ENCODE measurements around the gene KCNN1.
A peak's percentile ranks its signal among the peaks of the same experiment; 100 is the strongest.

KCNN1 gene

DNA sequence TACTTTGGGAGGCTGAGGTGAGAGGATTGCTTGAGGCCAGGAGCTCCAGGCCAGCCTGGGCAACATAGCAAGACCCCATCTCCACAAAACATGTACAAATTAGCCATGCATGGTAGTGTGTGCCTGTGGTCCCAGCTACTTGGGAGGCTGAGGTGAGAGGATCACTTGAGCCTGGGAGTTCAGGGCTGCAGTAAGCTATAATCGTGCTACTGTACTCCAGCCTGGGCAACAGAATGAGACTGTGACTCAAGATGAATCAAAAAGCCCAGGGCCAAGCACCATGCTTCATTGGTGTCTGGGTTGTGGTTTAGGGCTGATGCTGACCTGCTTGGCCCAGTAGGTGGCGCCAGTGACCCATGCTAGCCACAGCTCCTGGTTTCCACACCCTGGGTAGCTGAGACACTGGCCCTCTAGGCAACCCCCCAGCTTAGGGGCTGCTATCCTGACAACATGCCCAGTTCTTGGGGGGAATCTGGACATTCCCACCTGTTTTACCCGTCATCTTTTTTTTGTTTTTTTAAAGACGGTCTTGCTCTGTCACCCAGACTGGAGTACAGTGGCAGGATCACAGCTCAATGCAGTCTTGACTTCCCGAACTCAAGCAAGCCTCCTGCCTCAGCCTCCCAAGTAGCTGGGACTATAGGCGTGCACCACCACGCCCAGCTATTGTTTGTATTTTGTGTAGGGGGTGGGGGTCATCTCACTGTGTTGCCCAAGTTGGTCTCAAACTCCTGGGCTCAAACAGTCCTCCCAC is 28.6 kb upstream of the KCNN1 start:
- Histone ChIP-seq H3K36me3 (peaks cover 14% of the 10 kb centered on the region), H3K4me3 (ENCODE audit: low read depth, low read length) (no peak overlapping the region), H3K27me3 (no peaks in the 10 kb centered on the region), H3K9me3 (no peaks in the 10 kb centered on the region), H3K4me1 (0 out of 2 replicates have a peak, but pooled peaks cover 3% of the 10 kb centered on the region)
- peak; percentile 84 for DNase-seq
- TF ChIP-seq, protein P1, sequence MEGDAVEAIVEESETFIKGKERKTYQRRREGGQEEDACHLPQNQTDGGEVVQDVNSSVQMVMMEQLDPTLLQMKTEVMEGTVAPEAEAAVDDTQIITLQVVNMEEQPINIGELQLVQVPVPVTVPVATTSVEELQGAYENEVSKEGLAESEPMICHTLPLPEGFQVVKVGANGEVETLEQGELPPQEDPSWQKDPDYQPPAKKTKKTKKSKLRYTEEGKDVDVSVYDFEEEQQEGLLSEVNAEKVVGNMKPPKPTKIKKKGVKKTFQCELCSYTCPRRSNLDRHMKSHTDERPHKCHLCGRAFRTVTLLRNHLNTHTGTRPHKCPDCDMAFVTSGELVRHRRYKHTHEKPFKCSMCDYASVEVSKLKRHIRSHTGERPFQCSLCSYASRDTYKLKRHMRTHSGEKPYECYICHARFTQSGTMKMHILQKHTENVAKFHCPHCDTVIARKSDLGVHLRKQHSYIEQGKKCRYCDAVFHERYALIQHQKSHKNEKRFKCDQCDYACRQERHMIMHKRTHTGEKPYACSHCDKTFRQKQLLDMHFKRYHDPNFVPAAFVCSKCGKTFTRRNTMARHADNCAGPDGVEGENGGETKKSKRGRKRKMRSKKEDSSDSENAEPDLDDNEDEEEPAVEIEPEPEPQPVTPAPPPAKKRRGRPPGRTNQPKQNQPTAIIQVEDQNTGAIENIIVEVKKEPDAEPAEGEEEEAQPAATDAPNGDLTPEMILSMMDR (IDR thresholded peaks at IDR 0.05; ENCODE audit: low read depth, low read length), result peak; percentile 96

- H3K9me3 ChIP-seq, result no peaks in the 10 kb centered on the region
- no peak for DNase-seq
- TF ChIP-seq, protein P1 (IDR thresholded peaks at IDR 0.05; ENCODE audit: low read depth, low read length), result no peak
- H3K4me3 ChIP-seq (ENCODE audit: low read depth, low read length), result no peak overlapping the region
- H3K4me1 ChIP-seq, result peaks cover 3% of the 10 kb centered on the region; the same call in 1 of the 2 replicates
- H3K27me3 ChIP-seq, result no peaks in the 10 kb centered on the region
- H3K36me3 ChIP-seq, result peaks cover 23% of the 10 kb centered on the region
Measured at GRCh38 chr19:17942181-17942580, 24.7 kb upstream of the KCNN1 start.

DNA sequence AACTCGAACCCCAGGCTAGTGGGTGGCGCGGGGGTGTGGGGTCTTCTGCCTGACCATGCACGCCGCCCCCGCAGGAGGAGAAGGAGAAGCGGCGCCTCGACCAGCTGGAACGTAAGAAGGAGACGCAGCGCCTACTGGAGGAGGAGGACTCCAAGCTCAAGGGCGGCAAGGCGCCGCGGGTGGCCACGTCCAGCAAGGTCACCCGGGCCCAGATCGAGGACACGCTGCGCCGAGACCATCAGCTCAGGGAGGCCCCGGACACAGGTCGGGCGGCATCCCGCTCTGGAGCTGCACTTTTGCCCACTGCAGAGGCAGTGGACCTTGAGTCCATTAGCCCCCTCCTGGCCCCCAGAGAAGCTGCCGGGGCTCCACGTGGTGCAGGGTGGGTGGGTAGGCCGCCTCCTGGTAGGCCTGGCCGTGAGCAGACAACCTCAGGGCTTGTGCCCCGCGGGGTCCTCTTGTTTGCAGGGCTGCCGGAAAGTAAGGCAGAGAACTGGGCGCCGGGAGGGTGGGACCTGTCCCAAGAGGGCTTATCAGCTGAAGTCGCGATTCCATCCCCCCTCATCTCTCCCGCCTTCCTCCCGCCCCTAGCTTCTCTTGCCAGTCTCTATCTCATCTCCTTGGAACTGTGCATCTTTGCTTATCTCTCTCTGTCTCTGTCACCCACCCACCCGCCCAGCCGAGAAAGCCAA is 24.2 kb upstream of the KCNN1 start:
- H3K9me3 ChIP-seq, result no peaks in the 10 kb centered on the region
- TF ChIP-seq, protein P1 (IDR thresholded peaks at IDR 0.05; ENCODE audit: low read depth, low read length), result no peak

DNA sequence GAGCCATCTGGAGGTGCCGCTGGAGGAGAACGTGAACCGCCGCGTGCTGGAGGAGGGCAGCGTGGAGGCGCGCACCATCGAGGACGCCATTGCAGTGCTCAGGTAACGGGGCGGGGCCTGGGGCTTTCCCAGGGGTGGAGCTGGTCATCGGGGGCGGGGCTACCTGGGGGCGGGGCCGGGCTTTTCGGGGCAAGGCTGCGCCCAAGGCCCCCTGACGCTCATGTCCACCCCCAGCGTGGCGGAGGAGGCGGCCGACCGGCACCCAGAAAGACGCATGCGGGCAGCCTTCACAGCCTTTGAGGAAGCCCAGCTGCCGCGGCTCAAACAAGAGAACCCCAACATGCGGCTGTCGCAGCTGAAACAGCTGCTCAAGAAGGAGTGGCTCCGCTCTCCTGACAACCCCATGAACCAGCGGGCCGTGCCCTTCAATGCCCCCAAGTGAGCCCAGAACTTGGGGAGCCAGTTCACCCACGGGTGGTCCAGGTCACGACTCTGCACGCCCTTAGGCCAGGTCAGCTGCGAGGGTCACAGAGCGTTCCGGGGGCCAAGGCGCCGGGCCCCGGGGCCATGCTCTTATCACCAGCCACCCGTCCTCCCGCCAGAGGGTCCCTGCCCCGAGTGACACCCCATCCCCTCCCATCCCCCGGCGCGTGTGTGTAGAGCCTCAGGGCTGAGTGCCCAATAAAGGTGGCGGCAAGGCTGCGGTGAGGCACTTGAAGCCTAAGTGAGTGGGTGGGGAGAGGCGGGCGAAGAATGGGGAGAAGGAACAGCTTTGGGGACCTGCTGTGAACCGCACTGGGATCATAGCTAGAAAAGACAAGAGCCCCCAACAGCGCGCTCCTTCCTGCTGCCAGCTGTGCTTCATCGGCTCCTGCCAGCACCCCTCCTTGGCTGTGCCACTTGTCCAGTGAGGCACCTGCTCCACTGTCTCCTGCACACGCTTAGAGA is 23.4 kb upstream of the KCNN1 start:
- no peak overlapping the region for H3K4me3 ChIP-seq (ENCODE audit: low read depth, low read length)
- DNase-seq, result no peak
- no peaks in the 10 kb centered on the region for H3K27me3 ChIP-seq
- H3K4me1 ChIP-seq, result peaks cover 6% of the 10 kb centered on the region; the same call in 1 of the 2 replicates
- no peaks in the 10 kb centered on the region for H3K9me3 ChIP-seq
- peaks cover 23% of the 10 kb centered on the region for H3K36me3 ChIP-seq
- TF ChIP-seq, protein P1 (IDR thresholded peaks at IDR 0.05; ENCODE audit: low read depth, low read length), result no peak

More for the DNA sequence above, 24.2 kb upstream of the KCNN1 start:
- peak; percentile 23 for DNase-seq
- H3K4me3 ChIP-seq (ENCODE audit: low read depth, low read length), result no peak overlapping the region
- peaks cover 23% of the 10 kb centered on the region for H3K36me3 ChIP-seq
- no peaks in the 10 kb centered on the region for H3K27me3 ChIP-seq
- H3K4me1 ChIP-seq, result peaks cover 6% of the 10 kb centered on the region; the same call in 1 of the 2 replicates

GRCh38 chr19:17944301-17944700 is 22.6 kb upstream of the KCNN1 start:
- Histone ChIP-seq H3K27me3 (no peaks in the 10 kb centered on the region), H3K4me1 (peaks cover 6% of the 10 kb centered on the region; the same call in 1 of the 2 replicates), H3K4me3 (ENCODE audit: low read depth, low read length) (no peak overlapping the region), H3K9me3 (no peaks in the 10 kb centered on the region), H3K36me3 (peaks cover 19% of the 10 kb centered on the region)
- TF ChIP-seq, protein P1 (IDR thresholded peaks at IDR 0.05; ENCODE audit: low read depth, low read length), result no peak
- no peak for DNase-seq

Measured in BE2C (cell line).